Heart right ventricle (tissue), 16 donors: Measurements from ENCODE around the gene NPAS3. TPM values are rescaled to one million over a fixed set of nuclear protein-coding genes. Genes with fewer than 3 reads are reported as not detected.

Source experiments
- ATAC-seq, 8 donors: fragments of 200-7000 bp; cut with Tn5 transposase; one replicate each; pipeline ENCODE4 v1.9.1; 2020; ENCODE audit warnings: mild to moderate bottlenecking in 8 of 8, moderate library complexity in 8 of 8, moderate number of reproducible peaks in 1 of 8
- DNase-seq, 2 donors: peaks; one replicate each; pipeline ENCODE4 v3.0.0-alpha.2; 2020
- H3K27ac ChIP-seq, 10 donors: fragments of 200-600 bp; sonication (generic) in 2 of 10; one replicate each; pipeline versions ENCODE4 v1.5.0 to v1.8.0; 2020 to 2022; ENCODE audit warnings: mild to moderate bottlenecking in 3 of 10
- H3K27me3 ChIP-seq, 7 donors: fragments of 200-600 bp; one replicate each; pipeline ENCODE4 v1.8.0; 2021 to 2022; ENCODE audit warnings: mild to moderate bottlenecking in 2 of 7
- H3K36me3 ChIP-seq, 9 donors: fragments of 200-600 bp; sonication (generic) in 1 of 9; one replicate each; pipeline versions ENCODE4 v1.5.0 to v1.8.0; 2020 to 2022; ENCODE audit warnings: mild to moderate bottlenecking in 2 of 9
- H3K4me1 ChIP-seq, 9 donors: fragments of 200-600 bp; sonication (generic) in 1 of 9; one replicate each; pipeline versions ENCODE4 v1.5.0 to v1.8.0; 2020 to 2022; ENCODE audit warnings: mild to moderate bottlenecking in 4 of 9
- H3K4me3 ChIP-seq, 10 donors: fragments of 200-600 bp; sonication (generic) in 2 of 10; one replicate each; pipeline versions ENCODE4 v1.5.0 to v1.8.0; 2020 to 2022; ENCODE audit warnings: mild to moderate bottlenecking in 7 of 10, moderate library complexity in 2 of 10
- H3K9me3 ChIP-seq, 11 donors: fragments of 200-600 bp in 10 of 11; sonication (generic) in 2 of 11; one replicate each; pipeline versions ENCODE4 v1.5.0 to v1.8.0; 2013 to 2022; ENCODE audit warnings: mild to moderate bottlenecking in 2 of 11, control low read depth in 1 of 11, moderate library complexity in 1 of 11
- CTCF ChIP-seq, 9 donors: fragments of 200-600 bp; sonication (generic) in 2 of 9; IDR thresholded peaks; one replicate each; pipeline versions ENCODE4 v1.5.0 to v1.8.0; 2021 to 2022; ENCODE audit warnings: antibody characterized with exemption in 9 of 9, mild to moderate bottlenecking in 5 of 9, moderate library complexity in 1 of 9
- WGBS, 2 donors: extraction: QIAGEN DNeasy Blood & Tissue Kit; methylation state at CpG; one replicate each; pipeline ENCODE4 v1.1.7; 2013; ENCODE audit warnings: inconsistent platforms in 1 of 2; 5-methylcytosine and 5-hydroxymethylcytosine counted together
- intact Hi-C, 10 donors: fragments of 100-400 bp; cut with DNase I; formaldehyde crosslinking; loops; one replicate each; pipeline versions ENCODE4 v1.11.1 to v1.14.2; 2022
- polyA plus RNA-seq, 2 donors: library from polyadenylated mRNA; stranded (reverse); fragments of 200-250 nt; gene quantifications; one replicate each; pipeline ENCODE4 v1.2.3, GENCODE V29; 2013
- total RNA-seq, 10 donors: library from RNA; stranded (reverse); fragmentation: NEBNext Ultra II Directional in 3 of 10; extraction: Animal tissue kit (Norgen Biotek cat#: 25700) in 3 of 10; gene quantifications; one replicate each; pipeline versions ENCODE4 v1.2.1 to v1.2.4, GENCODE V29; 2021 to 2023
- donor health status: Arrhythmogenic right ventricular cardiomyopathy.
- donor health status: ischemic (EF 13 %, LVEDD 7.1; RV severe dilation, severe dysfunction).
- donor health status: healthy with polysubstance abuse.
- donor health status: DM: no; HTN: yes; CAD: no.
- donor health status: DM: no; HTN: no; CAD: no.
- donor health status: ischemic (EF 25% LVEDD 6.9; RV normal size, moderate dysfunction).
- donor health status: ischemic (EF 25% LVEDD 5.7; RV mildly dilated, moderate dysfunction).
- donor health status: healthy.
- donor health status: DM: yes; HTN: yes; CAD: no.
- donor health status: Ischemic cardiomyopathy.
- donor health status: ischemic (EF 35%, LVEDD 5.7; RV mildly dilated, moderate dysfunction).
- donor health status: nonischemic (EF 11% LVEDD 7.7; RV severe dilation, severe dysfunction).
- donor health status: DM: yes; HTN: yes; CAD: no.
- donor health status: PGD.
- donor health status: ischemic (EF 29% LVEDD 5.4; RV normal size, mild dysfunction).
- donor health status: nonischemic (EF 23%, LVEDD 6.1; RV moderate dilation, normal function).

The NPAS3 gene
- total and polyA plus RNA-seq, 12 donors = 0.12 to 2.8 (median 0.99) TPM

- no peak for TF ChIP-seq CTCF (IDR thresholded peaks at IDR 0.05)
- H3K9me3 ChIP-seq = no peaks in the 10 kb centered on the region
- no peaks in the 10 kb centered on the region for H3K4me1 ChIP-seq
- intact Hi-C loops = no loop called here
- H3K36me3 ChIP-seq = no peaks in the 10 kb centered on the region
- 66 to 67% methylated on average over 4 of the region's 4 CpGs for WGBS, 2 donors
- H3K4me3 ChIP-seq = no peak overlapping the region
- H3K27ac ChIP-seq = no peak overlapping the region
- no peaks in the 10 kb centered on the region for H3K27me3 ChIP-seq
- DNase-seq = no peak
- ATAC-seq = no peak
These were observed 298.5 kb downstream of the NPAS3 start for GRCh38 chr14:33237115-33237740.

- 82 to 88% methylated on average over 1 of the region's 1 CpG for WGBS, 2 donors
- Histone ChIP-seq H3K4me3 (no peak overlapping the region), H3K27ac (no peak overlapping the region), H3K36me3 (no peaks in the 10 kb centered on the region), H3K9me3 (no peaks in the 10 kb centered on the region), H3K4me1 (no peaks in the 10 kb centered on the region), H3K27me3 (no peaks in the 10 kb centered on the region)
- ATAC-seq (no peak), DNase-seq (no peak)
- intact Hi-C loops = no loop called here
- TF ChIP-seq CTCF (IDR thresholded peaks at IDR 0.05) = no peak
These were observed 300.8 kb downstream of the NPAS3 start for GRCh38 chr14:33239465-33239864.

GRCh38 chr14:33240466-33240865, 301.8 kb downstream of the NPAS3 start:
- intact Hi-C loops = no loop called here
- TF ChIP-seq CTCF (IDR thresholded peaks at IDR 0.05) = no peak
- Histone ChIP-seq H3K4me3 (no peak overlapping the region), H3K27me3 (no peaks in the 10 kb centered on the region), H3K27ac (peak overlapping the region in 3 of 10 donors; percentile 16 to 36 (median 31)), H3K4me1 (no peaks in the 10 kb centered on the region), H3K9me3 (no peaks in the 10 kb centered on the region), H3K36me3 (no peaks in the 10 kb centered on the region)
- 40 to 43% methylated on average over 2 of the region's 2 CpGs for WGBS, 2 donors
- peak in 4 of 8 donors; percentile 33 to 61 (median 46) for ATAC-seq
- DNase-seq = no peak

- Histone ChIP-seq H3K27me3 (no peaks in the 10 kb centered on the region), H3K36me3 (no peaks in the 10 kb centered on the region), H3K4me1 (no peaks in the 10 kb centered on the region), H3K4me3 (no peak overlapping the region), H3K9me3 (no peaks in the 10 kb centered on the region), H3K27ac (peak overlapping the region in 1 of 10 donors; percentile 16)
- WGBS, 2 donors = 95% methylated on average over 3 of the region's 3 CpGs
- intact Hi-C loops = no loop called here
- DNase-seq (no peak), ATAC-seq (no peak)
- TF ChIP-seq CTCF (IDR thresholded peaks at IDR 0.05) = no peak
These were observed 302.7 kb downstream of the NPAS3 start for GRCh38 chr14:33241331-33241730.
